Activated T-helper 9 cell treated with anti-CD3 and anti-CD28 coated beads, Interleukin-2, amount 50 U/mL, for 16 hours (primary cell): ENCODE results near the gene CRADD.
"Not testable (repeated sequence)": the region's sequence is repeated elsewhere in the genome, so short reads cannot be mapped to it uniquely, and the experiment has no call there.

Experiments used
- DNase-seq: peaks from one replicate; pipeline ENCODE4 v3.0.0-alpha.2; 2020; ENCODE audit warnings: low read depth

CRADD gene

GRCh38 chr12:93706824-93707223 lies 29.6 kb downstream of the CRADD start:
- DNase-seq, result no peak

- DNase-seq, result no peak
These were observed 30.7 kb downstream of the CRADD start for GRCh38 chr12:93707836-93708235.

- DNase-seq, result no peak
These were observed 31.8 kb downstream of the CRADD start for GRCh38 chr12:93708952-93709351.

GRCh38 chr12:93709386-93709785 lies 32.2 kb downstream of the CRADD start:
- DNase-seq, result no peak

GRCh38 chr12:93710574-93710926 lies 33.4 kb downstream of the CRADD start:
- DNase-seq, result no peak

- not testable (repeated sequence) for DNase-seq
These were observed 34.3 kb downstream of the CRADD start for GRCh38 chr12:93711502-93711901.

- DNase-seq, result no peak
These were observed 35.0 kb downstream of the CRADD start for GRCh38 chr12:93712200-93712599.

GRCh38 chr12:93713060-93713459 lies 35.9 kb downstream of the CRADD start:
- no peak for DNase-seq

- DNase-seq, result no peak
These were observed 36.6 kb downstream of the CRADD start for GRCh38 chr12:93713800-93714199.

GRCh38 chr12:93714382-93714781 lies 37.2 kb downstream of the CRADD start:
- DNase-seq, result no peak

GRCh38 chr12:93719710-93720109 lies 42.5 kb downstream of the CRADD start:
- DNase-seq, result no peak

- DNase-seq, result no peak
These were observed 43.4 kb downstream of the CRADD start for GRCh38 chr12:93720559-93720958.

- DNase-seq, result no peak
These were observed 45.0 kb downstream of the CRADD start for GRCh38 chr12:93722179-93722578.

- no peak for DNase-seq
These were observed 45.8 kb downstream of the CRADD start for GRCh38 chr12:93722835-93723567.

- no peak for DNase-seq
These were observed 46.4 kb downstream of the CRADD start for GRCh38 chr12:93723568-93723930.

- DNase-seq, result no peak
These were observed 48.4 kb downstream of the CRADD start for GRCh38 chr12:93725531-93725930.

GRCh38 chr12:93727195-93727811 lies 50.1 kb downstream of the CRADD start:
- no peak for DNase-seq

- no peak for DNase-seq
These were observed 50.7 kb downstream of the CRADD start for GRCh38 chr12:93727911-93728310.

GRCh38 chr12:93729934-93730333 lies 52.8 kb downstream of the CRADD start:
- DNase-seq, result no peak

- DNase-seq, result no peak
These were observed 56.2 kb downstream of the CRADD start for GRCh38 chr12:93733358-93733757.

- no peak for DNase-seq
These were observed 56.8 kb downstream of the CRADD start for GRCh38 chr12:93733928-93734327.

GRCh38 chr12:93734784-93735183 lies 57.6 kb downstream of the CRADD start:
- DNase-seq, result no peak

GRCh38 chr12:93736640-93737178 lies 59.5 kb downstream of the CRADD start:
- DNase-seq, result no peak
